Measurements from ENCODE around the gene HHLA2.

HHLA2 gene

DNA sequence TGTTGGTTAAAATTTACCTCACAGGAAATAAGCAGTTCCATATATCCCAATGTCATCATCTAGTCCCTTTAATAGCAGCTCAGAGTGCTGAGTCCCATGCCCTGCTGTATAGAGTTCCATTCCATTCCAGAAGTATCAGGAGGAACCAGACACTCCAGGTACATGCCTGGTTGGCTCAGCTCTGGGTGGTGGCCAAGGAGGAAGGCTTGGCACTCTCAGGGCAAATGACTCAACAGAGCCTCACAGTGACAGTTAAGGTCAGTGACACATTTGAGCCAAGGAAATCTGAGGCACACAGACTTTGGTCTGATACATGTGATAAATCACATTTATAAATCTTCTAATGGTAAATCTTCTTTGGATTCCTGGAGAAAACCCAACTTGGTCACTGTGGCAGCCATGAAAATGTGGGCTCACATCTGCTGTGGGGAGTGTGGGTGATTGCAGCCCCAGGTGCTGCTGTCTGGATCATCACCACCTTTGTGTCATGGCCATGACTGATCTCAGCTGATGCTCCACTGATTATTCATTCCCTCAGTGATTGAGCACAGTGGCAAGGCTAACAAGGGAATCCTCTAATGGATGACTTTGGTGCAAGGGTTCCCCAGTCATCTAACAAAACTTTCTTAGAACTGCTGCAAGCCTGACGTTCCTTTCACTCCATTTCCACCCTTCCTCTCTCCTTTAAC lies 9.3 kb downstream of the HHLA2 start:
- H3K4me3 ChIP-seq (ENCODE audit: low read depth, low read length) = no peak overlapping the region
- no peak for DNase-seq (ENCODE audit: low read depth)
- no peak for TF ChIP-seq POLR2A (IDR thresholded peaks at IDR 0.05; ENCODE audit: extremely low read depth, insufficient read length)
- no peak for TF ChIP-seq MYC (IDR thresholded peaks at IDR 0.05; ENCODE audit: low read depth, low read length)

- TF ChIP-seq POLR2A (IDR thresholded peaks at IDR 0.05; ENCODE audit: extremely low read depth, insufficient read length) = no peak
- H3K4me3 ChIP-seq (ENCODE audit: low read depth, low read length) = no peak overlapping the region
- peak; percentile 9 for DNase-seq (ENCODE audit: low read depth)
These were observed 15.4 kb downstream of the HHLA2 start for GRCh38 chr3:108311797-108312196.

- TF ChIP-seq CTCF (IDR thresholded peaks at IDR 0.05; ENCODE audit: low read depth, low read length) (no peak), POLR2A (IDR thresholded peaks at IDR 0.05; ENCODE audit: extremely low read depth, insufficient read length) (no peak), MYC (IDR thresholded peaks at IDR 0.05; ENCODE audit: low read depth, low read length) (no peak)
- TF ChIP-seq, protein P1, sequence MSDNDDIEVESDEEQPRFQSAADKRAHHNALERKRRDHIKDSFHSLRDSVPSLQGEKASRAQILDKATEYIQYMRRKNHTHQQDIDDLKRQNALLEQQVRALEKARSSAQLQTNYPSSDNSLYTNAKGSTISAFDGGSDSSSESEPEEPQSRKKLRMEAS (IDR thresholded peaks at IDR 0.05; ENCODE audit: low read depth, low read length) = no peak
- H3K4me3 ChIP-seq (ENCODE audit: low read depth, low read length) = no peak overlapping the region
- no peak for DNase-seq (ENCODE audit: low read depth)
These were observed 16.3 kb downstream of the HHLA2 start for GRCh38 chr3:108312656-108313055.

DNA sequence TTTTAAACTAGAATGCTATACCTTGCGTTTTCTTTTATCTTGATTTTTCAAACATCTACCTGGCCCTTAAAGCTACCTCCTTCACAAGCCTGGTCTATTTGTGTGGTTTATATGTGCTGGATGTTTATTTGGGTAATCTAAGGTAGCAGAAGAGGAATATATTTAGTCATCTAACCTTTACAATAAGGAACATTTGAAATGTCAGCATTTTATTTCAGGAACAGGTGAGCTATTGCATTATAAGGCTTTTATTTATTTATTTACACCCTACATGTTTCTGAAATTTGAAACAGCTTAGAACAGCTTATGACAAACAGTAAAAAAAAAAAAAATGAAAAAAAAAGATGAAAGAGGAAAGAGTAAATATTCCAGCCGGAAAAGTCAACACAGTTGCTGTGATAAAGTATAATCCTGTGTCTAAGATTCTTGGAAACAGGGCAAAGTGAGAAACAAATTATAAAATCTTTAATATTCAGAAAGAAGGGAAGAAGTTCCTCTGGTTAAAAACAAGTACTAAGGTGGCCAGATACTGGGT lies 19.5 kb downstream of the HHLA2 start:
- TF ChIP-seq, protein P1 (IDR thresholded peaks at IDR 0.05; ENCODE audit: low read depth, low read length) = no peak
- TF ChIP-seq POLR2A (IDR thresholded peaks at IDR 0.05; ENCODE audit: extremely low read depth, insufficient read length) = no peak
- no peak for TF ChIP-seq MYC (IDR thresholded peaks at IDR 0.05; ENCODE audit: low read depth, low read length)
- no peak for TF ChIP-seq CTCF (IDR thresholded peaks at IDR 0.05; ENCODE audit: low read depth, low read length)
- no peak for DNase-seq (ENCODE audit: low read depth)

GRCh38 chr3:108319428-108320082 lies 23.2 kb downstream of the HHLA2 start:
- no peak for DNase-seq (ENCODE audit: low read depth)
- no peak for TF ChIP-seq POLR2A (IDR thresholded peaks at IDR 0.05; ENCODE audit: extremely low read depth, insufficient read length)
- TF ChIP-seq MYC (IDR thresholded peaks at IDR 0.05; ENCODE audit: low read depth, low read length) = no peak
- TF ChIP-seq, protein P1 (IDR thresholded peaks at IDR 0.05; ENCODE audit: low read depth, low read length) = no peak
- no peak for TF ChIP-seq CTCF (IDR thresholded peaks at IDR 0.05; ENCODE audit: low read depth, low read length)
- H3K4me3 ChIP-seq (ENCODE audit: low read depth, low read length) = no peak overlapping the region

More for the DNA sequence above, 19.5 kb downstream of the HHLA2 start:
- H3K4me3 ChIP-seq (ENCODE audit: low read depth, low read length) = no peak overlapping the region

DNA sequence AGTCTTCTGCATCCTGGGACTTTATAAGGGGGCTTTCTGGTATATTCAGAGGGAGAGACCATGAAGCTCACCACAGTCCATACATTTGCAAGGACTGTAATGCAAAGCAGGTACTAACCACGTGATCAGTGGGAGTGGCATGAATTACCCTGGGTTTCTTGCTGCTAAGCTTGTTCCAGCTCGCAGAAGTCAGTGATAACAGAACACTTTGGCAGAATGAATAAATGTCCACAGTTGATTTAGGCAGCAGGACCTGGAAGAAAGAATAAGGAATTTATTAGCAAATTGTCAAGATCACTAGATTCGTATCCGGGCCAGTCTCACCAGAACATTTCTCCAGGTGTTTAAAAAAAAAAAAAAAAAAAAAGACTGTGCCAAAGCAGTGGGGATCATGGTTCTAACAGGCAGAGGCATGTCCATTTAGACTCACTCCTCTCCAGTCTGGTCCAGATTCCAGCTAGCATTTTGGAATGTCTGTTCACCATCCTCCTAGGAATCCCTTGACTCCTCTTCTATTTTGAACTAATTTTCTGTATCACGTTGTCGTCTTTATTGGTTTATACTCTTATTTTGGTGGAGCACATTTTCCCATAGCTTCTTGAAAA lies 24.5 kb downstream of the HHLA2 start:
- DNase-seq (ENCODE audit: low read depth) = no peak
- H3K4me3 ChIP-seq (ENCODE audit: low read depth, low read length) = no peak overlapping the region
- no peak for TF ChIP-seq CTCF (IDR thresholded peaks at IDR 0.05; ENCODE audit: low read depth, low read length)
- TF ChIP-seq, protein P1 (IDR thresholded peaks at IDR 0.05; ENCODE audit: low read depth, low read length) = no peak
- TF ChIP-seq POLR2A (IDR thresholded peaks at IDR 0.05; ENCODE audit: extremely low read depth, insufficient read length) = no peak
- TF ChIP-seq MYC (IDR thresholded peaks at IDR 0.05; ENCODE audit: low read depth, low read length) = no peak

Data from NB4 (cell line).